Measurements from ENCODE around the gene STN1. TPM values are rescaled to one million over a fixed set of nuclear protein-coding genes. Genes with fewer than 3 reads are reported as not detected.

Gene STN1
- total and polyA plus RNA-seq, 9 of the 15 experiments (the other 6 are each of a cell fraction or from before 2014, with no cell fraction given) = 9.1 to 19.6 (median 13.8) TPM

DNA sequence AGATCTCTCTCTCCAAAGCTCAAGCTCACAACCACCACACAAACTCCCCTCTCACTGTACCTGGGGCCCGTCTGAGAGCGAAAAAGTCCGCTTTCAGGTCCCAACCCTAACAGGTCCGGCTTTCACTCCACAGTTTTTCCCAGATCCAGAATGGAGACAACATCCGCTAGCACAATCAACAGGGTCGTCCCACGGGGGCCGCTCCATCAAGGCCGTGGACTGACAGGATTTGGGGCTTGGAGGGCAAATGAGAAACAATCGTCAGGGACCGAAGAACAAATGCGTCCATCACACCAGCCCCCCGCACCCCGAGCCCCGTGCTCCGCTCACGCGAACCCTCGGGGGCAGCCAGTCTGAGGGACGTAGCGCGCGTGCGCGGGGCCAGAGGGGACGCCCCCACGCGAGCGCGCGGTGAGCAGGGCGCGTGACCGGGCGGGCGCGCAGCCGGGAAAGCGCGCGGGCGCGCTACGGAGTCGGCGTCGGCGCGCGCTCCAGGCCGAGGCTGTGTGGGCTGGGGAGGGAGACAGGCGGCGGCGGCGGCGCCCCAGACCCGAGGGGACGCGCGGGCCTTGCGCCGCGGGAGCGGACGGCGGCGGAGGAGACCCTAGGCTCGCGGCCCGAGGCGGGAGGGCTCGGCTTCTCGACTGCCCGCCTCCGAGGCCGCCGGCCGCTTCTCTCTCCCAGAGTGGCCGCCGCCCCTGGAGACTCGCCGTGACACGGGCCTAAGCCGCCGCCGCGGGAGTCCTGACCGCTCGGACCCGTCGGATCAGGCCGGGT is 48.9 kb upstream of the STN1 start, which contains the start of gene SLK (continued):
- TF ChIP-seq, protein P1, sequence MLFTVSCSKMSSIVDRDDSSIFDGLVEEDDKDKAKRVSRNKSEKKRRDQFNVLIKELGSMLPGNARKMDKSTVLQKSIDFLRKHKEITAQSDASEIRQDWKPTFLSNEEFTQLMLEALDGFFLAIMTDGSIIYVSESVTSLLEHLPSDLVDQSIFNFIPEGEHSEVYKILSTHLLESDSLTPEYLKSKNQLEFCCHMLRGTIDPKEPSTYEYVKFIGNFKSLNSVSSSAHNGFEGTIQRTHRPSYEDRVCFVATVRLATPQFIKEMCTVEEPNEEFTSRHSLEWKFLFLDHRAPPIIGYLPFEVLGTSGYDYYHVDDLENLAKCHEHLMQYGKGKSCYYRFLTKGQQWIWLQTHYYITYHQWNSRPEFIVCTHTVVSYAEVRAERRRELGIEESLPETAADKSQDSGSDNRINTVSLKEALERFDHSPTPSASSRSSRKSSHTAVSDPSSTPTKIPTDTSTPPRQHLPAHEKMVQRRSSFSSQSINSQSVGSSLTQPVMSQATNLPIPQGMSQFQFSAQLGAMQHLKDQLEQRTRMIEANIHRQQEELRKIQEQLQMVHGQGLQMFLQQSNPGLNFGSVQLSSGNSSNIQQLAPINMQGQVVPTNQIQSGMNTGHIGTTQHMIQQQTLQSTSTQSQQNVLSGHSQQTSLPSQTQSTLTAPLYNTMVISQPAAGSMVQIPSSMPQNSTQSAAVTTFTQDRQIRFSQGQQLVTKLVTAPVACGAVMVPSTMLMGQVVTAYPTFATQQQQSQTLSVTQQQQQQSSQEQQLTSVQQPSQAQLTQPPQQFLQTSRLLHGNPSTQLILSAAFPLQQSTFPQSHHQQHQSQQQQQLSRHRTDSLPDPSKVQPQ (CRISPR knock-in tag; IDR thresholded peaks at IDR 0.05; ENCODE audit: borderline replicate concordance) = no peak
- TF ChIP-seq, protein P2, sequence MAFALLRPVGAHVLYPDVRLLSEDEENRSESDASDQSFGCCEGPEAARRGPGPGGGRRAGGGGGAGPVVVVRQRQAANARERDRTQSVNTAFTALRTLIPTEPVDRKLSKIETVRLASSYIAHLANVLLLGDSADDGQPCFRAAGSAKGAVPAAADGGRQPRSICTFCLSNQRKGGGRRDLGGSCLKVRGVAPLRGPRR (CRISPR knock-in tag; IDR thresholded peaks at IDR 0.05) = 0 out of 2 replicates have a peak, but pooled peaks have one; percentile 51
- TF ChIP-seq, protein P3, sequence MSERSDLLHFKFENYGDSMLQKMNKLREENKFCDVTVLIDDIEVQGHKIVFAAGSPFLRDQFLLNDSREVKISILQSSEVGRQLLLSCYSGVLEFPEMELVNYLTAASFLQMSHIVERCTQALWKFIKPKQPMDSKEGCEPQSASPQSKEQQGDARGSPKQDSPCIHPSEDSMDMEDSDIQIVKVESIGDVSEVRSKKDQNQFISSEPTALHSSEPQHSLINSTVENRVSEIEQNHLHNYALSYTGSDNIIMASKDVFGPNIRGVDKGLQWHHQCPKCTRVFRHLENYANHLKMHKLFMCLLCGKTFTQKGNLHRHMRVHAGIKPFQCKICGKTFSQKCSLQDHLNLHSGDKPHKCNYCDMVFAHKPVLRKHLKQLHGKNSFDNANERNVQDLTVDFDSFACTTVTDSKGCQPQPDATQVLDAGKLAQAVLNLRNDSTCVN (CRISPR knock-in tag; IDR thresholded peaks at IDR 0.05) = no peak
- TF ChIP-seq, protein P4, sequence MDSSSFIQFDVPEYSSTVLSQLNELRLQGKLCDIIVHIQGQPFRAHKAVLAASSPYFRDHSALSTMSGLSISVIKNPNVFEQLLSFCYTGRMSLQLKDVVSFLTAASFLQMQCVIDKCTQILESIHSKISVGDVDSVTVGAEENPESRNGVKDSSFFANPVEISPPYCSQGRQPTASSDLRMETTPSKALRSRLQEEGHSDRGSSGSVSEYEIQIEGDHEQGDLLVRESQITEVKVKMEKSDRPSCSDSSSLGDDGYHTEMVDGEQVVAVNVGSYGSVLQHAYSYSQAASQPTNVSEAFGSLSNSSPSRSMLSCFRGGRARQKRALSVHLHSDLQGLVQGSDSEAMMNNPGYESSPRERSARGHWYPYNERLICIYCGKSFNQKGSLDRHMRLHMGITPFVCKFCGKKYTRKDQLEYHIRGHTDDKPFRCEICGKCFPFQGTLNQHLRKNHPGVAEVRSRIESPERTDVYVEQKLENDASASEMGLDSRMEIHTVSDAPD (CRISPR knock-in tag; IDR thresholded peaks at IDR 0.05) = no peak
- TF ChIP-seq BCL6 (CRISPR knock-in tag; IDR thresholded peaks at IDR 0.05) (no peak), POLR2AphosphoS5 (IDR thresholded peaks at IDR 0.05; ENCODE audit: control insufficient read depth, insufficient read depth, low read depth, low read length) (peak; percentile 56), ZNF561 (CRISPR knock-in tag; conservative IDR thresholded peaks at IDR 0.05) (no peak), MTA2 (IDR thresholded peaks at IDR 0.05; ENCODE audit: low read depth) (no peak), SRSF9 (IDR thresholded peaks at IDR 0.05; ENCODE audit: borderline replicate concordance, low read depth, low read length) (no peak), EHMT2 (IDR thresholded peaks at IDR 0.05) (no peak), XRCC5 (IDR thresholded peaks at IDR 0.05; ENCODE audit: low read depth, low read length) (no peak), KLF1 (tag; IDR thresholded peaks at IDR 0.05) (no peak), KAT2B (IDR thresholded peaks at IDR 0.05; ENCODE audit: low read depth, low read length) (no peak), RBBP5 (IDR thresholded peaks at IDR 0.05; ENCODE audit: borderline replicate concordance, insufficient read depth, low read length, poor library complexity, severe bottlenecking) (no peak), ZNF175 (CRISPR knock-in tag; IDR thresholded peaks at IDR 0.05; ENCODE audit: low read depth) (0 out of 2 replicates have a peak, but pooled peaks have one; percentile 55), ZNF76 (CRISPR knock-in tag; IDR thresholded peaks at IDR 0.05; ENCODE audit: borderline replicate concordance) (peak; percentile 72; the same call in 1 of the 2 replicates), EWSR1 (IDR thresholded peaks at IDR 0.05; ENCODE audit: borderline replicate concordance, low read depth, partially characterized antibody) (no peak), POLR3A (IDR thresholded peaks at IDR 0.05; ENCODE audit: borderline replicate concordance, extremely low read depth, insufficient read depth, insufficient read length) (no peak)
- TF ChIP-seq, protein P5, sequence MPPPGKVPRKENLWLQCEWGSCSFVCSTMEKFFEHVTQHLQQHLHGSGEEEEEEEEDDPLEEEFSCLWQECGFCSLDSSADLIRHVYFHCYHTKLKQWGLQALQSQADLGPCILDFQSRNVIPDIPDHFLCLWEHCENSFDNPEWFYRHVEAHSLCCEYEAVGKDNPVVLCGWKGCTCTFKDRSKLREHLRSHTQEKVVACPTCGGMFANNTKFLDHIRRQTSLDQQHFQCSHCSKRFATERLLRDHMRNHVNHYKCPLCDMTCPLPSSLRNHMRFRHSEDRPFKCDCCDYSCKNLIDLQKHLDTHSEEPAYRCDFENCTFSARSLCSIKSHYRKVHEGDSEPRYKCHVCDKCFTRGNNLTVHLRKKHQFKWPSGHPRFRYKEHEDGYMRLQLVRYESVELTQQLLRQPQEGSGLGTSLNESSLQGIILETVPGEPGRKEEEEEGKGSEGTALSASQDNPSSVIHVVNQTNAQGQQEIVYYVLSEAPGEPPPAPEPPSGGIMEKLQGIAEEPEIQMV (tag; conservative IDR thresholded peaks at IDR 0.05; ENCODE audit: low read depth) = no peak

Data from K562 (cell line).